ENCODE measurements around the gene DAG1.
"Not testable (repeated sequence)": the region's sequence is repeated elsewhere in the genome, so short reads cannot be mapped to it uniquely, and the experiment has no call there.

DAG1 gene

GRCh38 chr3:49469037-49469935 lies 781 bp upstream of the DAG1 start:
- peak; percentile 97 for DNase-seq

- DNase-seq = no peak
Observed at GRCh38 chr3:49470714-49471420, 800 bp downstream of the DAG1 start.

GRCh38 chr3:49471856-49472495 lies 1.9 kb downstream of the DAG1 start:
- DNase-seq = no peak

GRCh38 chr3:49476563-49476962 lies 6.5 kb downstream of the DAG1 start:
- no peak for DNase-seq

GRCh38 chr3:49482766-49483165 lies 12.7 kb downstream of the DAG1 start:
- no peak for DNase-seq

- no peak for DNase-seq
Observed at GRCh38 chr3:49484471-49484870, 14.4 kb downstream of the DAG1 start.

- DNase-seq = no peak
Observed at GRCh38 chr3:49489247-49489646, 19.2 kb downstream of the DAG1 start.

GRCh38 chr3:49492969-49493368 lies 22.9 kb downstream of the DAG1 start:
- DNase-seq = no peak

GRCh38 chr3:49493901-49494300 lies 23.8 kb downstream of the DAG1 start:
- no peak for DNase-seq

GRCh38 chr3:49495023-49495422 lies 25.0 kb downstream of the DAG1 start:
- no peak for DNase-seq

GRCh38 chr3:49496845-49497244 lies 26.8 kb downstream of the DAG1 start:
- DNase-seq = not testable (repeated sequence)

GRCh38 chr3:49497606-49498005 lies 27.5 kb downstream of the DAG1 start:
- DNase-seq = no peak

GRCh38 chr3:49498239-49498638 lies 28.2 kb downstream of the DAG1 start:
- DNase-seq = no peak

GRCh38 chr3:49498648-49499047 lies 28.6 kb downstream of the DAG1 start:
- no peak for DNase-seq

GRCh38 chr3:49500205-49500731 lies 30.2 kb downstream of the DAG1 start:
- no peak for DNase-seq

GRCh38 chr3:49500732-49501609 lies 30.9 kb downstream of the DAG1 start:
- no peak for DNase-seq

- no peak for DNase-seq
Observed at GRCh38 chr3:49501842-49502241, 31.8 kb downstream of the DAG1 start.

GRCh38 chr3:49506906-49507305 lies 36.8 kb downstream of the DAG1 start:
- no peak for DNase-seq

- DNase-seq = no peak
Observed at GRCh38 chr3:49509028-49509561, 39.0 kb downstream of the DAG1 start.

- no peak for DNase-seq
Observed at GRCh38 chr3:49511639-49512038, 41.6 kb downstream of the DAG1 start.

- DNase-seq = no peak
Observed at GRCh38 chr3:49512781-49513355, 42.8 kb downstream of the DAG1 start.
